ENCODE results near the gene CCM2L.

DNA sequence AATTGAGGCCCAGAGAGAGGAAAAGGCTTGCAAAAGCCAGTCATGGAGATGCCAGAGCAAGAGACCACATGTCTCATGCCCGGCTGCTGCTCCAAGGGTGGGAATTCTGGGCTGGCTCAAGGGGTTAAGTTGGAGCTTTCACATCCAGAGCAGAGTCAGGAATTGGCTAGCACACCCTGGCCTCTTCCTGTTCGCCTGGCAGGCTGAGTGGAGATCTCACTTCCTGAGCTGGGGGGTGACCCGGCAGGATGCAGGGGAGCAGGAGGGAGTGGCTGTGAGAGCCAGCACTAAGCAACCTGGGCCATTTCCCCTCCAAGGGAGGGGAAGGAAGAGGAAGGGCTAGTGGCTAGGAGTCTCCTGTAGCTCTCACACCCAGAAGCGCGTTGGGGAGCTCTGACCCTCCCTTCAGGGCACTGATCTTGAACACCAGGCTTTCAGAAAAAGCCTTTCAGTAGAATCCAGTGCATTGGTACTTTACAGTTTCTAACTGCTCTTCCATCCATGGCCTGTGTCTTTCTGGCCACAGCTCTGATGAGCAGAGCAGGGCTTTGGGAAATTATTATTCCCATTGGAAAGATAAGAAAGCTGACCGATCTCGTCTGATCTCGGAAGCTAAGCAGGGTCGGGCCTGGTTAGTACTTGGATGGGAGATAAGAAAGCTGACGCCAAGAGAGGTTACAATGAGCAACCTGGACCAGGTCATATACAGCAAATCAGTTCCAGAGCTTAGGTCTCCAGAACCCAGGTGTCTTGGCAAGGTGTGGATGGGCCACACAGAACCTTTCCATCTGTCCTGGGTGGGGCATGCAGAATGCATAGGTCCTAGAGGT, 2.2 kb upstream of the CCM2L start:
- no peak for TF ChIP-seq ZFX (IDR thresholded peaks at IDR 0.05; ENCODE audit: borderline replicate concordance)
- TF ChIP-seq, protein P1, sequence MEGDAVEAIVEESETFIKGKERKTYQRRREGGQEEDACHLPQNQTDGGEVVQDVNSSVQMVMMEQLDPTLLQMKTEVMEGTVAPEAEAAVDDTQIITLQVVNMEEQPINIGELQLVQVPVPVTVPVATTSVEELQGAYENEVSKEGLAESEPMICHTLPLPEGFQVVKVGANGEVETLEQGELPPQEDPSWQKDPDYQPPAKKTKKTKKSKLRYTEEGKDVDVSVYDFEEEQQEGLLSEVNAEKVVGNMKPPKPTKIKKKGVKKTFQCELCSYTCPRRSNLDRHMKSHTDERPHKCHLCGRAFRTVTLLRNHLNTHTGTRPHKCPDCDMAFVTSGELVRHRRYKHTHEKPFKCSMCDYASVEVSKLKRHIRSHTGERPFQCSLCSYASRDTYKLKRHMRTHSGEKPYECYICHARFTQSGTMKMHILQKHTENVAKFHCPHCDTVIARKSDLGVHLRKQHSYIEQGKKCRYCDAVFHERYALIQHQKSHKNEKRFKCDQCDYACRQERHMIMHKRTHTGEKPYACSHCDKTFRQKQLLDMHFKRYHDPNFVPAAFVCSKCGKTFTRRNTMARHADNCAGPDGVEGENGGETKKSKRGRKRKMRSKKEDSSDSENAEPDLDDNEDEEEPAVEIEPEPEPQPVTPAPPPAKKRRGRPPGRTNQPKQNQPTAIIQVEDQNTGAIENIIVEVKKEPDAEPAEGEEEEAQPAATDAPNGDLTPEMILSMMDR (IDR thresholded peaks at IDR 0.05), result no peak
